C4-2B (cell line): ENCODE results near the gene IAPP.

ENCODE experiments used
- ZFX ChIP-seq: fragments of 450-650 bp; IDR thresholded peaks from 2 replicates; pipeline ENCODE4 v1.6.1; 2017
- TF ChIP-seq, protein P1 (sequence below): fragments of 450-650 bp; conservative IDR thresholded peaks from 2 replicates; pipeline ENCODE4 v1.5.1; 2017; ENCODE audit warnings: mild to moderate bottlenecking

DNA sequence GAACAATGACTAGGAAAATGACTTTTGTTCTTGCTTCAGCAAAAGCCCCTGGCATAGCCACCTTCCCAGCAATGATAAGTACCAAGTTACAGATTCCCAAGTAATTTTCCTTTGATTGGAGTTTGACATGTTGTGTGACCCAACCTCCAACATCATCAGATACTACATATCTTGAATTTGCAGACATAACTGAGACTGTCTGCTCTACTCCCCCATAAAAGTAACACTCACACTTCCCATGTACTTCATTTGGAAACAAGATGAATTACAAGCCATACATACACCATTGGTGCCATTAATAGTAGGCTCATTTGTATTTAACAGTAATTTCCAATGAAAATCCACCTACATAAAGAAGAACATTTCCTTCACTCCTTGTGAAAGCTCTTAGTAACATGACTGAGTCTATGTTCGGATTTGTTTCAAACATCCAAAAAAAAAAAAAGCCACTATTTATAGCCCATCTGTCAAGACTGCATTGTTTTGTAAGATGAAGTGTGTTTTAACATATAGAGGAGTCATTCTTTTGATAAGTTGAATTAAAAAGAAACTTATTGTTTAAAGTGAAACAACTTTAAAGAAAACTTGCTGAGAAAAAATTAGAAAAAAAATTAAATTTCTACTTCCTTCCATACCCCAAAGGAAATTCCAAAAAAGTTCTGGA lies 26.0 kb upstream of the IAPP start:
- TF ChIP-seq, protein P1, sequence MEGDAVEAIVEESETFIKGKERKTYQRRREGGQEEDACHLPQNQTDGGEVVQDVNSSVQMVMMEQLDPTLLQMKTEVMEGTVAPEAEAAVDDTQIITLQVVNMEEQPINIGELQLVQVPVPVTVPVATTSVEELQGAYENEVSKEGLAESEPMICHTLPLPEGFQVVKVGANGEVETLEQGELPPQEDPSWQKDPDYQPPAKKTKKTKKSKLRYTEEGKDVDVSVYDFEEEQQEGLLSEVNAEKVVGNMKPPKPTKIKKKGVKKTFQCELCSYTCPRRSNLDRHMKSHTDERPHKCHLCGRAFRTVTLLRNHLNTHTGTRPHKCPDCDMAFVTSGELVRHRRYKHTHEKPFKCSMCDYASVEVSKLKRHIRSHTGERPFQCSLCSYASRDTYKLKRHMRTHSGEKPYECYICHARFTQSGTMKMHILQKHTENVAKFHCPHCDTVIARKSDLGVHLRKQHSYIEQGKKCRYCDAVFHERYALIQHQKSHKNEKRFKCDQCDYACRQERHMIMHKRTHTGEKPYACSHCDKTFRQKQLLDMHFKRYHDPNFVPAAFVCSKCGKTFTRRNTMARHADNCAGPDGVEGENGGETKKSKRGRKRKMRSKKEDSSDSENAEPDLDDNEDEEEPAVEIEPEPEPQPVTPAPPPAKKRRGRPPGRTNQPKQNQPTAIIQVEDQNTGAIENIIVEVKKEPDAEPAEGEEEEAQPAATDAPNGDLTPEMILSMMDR, result no peak
- TF ChIP-seq ZFX, result no peak
